Measurements from ENCODE around the gene ARHGAP20.

Gene ARHGAP20

DNA sequence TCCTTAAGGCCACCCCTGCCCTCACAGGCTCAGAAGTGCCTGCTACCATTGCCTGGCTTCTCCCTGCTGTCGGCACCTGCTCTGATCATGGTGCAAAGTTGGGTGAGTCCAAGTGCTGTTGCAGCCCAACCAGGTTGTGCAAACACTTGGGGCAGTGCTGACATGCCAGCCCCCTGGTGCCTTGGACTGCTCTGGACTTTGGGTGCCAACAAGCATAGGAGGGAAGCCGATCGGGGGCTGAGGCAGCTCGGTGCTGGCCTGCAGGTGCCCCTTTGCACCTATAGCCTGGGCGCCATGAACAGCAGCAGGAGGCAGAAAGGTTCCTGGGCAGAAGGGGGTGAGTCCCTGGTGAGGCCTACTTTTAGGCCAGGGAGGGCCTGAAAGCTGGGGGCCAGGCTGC, 113.0 kb downstream of the ARHGAP20 start:
- Histone ChIP-seq H3K4me3 (ENCODE audit: low read depth in 1 of 2, low read length in 1 of 2) (no peak overlapping the region), H3K4me1 (ENCODE audit: control insufficient read depth in 1 of 2, insufficient read depth in 1 of 2, low read depth in 1 of 2, low read length in 1 of 2) (no peaks in the 10 kb centered on the region), H3K27ac (no peak overlapping the region), H3K9me3 (peaks cover 7% of the 10 kb centered on the region), H3K36me3 (no peaks in the 10 kb centered on the region), H3K27me3 (no peaks in the 10 kb centered on the region)
- TF ChIP-seq, protein P1, sequence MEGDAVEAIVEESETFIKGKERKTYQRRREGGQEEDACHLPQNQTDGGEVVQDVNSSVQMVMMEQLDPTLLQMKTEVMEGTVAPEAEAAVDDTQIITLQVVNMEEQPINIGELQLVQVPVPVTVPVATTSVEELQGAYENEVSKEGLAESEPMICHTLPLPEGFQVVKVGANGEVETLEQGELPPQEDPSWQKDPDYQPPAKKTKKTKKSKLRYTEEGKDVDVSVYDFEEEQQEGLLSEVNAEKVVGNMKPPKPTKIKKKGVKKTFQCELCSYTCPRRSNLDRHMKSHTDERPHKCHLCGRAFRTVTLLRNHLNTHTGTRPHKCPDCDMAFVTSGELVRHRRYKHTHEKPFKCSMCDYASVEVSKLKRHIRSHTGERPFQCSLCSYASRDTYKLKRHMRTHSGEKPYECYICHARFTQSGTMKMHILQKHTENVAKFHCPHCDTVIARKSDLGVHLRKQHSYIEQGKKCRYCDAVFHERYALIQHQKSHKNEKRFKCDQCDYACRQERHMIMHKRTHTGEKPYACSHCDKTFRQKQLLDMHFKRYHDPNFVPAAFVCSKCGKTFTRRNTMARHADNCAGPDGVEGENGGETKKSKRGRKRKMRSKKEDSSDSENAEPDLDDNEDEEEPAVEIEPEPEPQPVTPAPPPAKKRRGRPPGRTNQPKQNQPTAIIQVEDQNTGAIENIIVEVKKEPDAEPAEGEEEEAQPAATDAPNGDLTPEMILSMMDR (IDR thresholded peaks at IDR 0.05), result no peak

DNA sequence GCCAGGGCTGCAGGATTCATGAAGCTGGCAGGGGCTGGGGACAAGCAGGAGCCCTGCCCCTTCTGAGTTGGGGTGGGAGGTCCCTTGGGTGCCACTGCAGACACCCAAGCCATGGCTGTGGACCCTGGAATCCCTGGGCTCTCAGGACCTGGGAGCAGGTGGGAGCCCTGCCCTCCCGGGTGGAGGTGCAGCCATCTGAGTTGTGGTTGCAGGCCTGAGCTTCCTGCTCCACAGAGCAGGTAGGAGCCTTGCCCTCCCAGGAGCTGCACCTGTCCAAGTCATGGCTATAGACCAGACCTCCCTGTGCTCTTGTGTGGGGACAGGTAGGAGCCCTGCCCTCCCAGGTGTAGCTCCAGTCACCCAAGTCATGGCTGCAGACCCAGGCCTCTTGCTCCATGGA, 113.5 kb downstream of the ARHGAP20 start:
- Histone ChIP-seq H3K27me3 (no peaks in the 10 kb centered on the region), H3K4me3 (ENCODE audit: low read depth in 1 of 2, low read length in 1 of 2) (no peak overlapping the region), H3K9me3 (peaks cover 7% of the 10 kb centered on the region), H3K4me1 (ENCODE audit: control insufficient read depth in 1 of 2, insufficient read depth in 1 of 2, low read depth in 1 of 2, low read length in 1 of 2) (no peaks in the 10 kb centered on the region), H3K36me3 (no peaks in the 10 kb centered on the region), H3K27ac (no peak overlapping the region)
- TF ChIP-seq, protein P1 (IDR thresholded peaks at IDR 0.05), result no peak

DNA sequence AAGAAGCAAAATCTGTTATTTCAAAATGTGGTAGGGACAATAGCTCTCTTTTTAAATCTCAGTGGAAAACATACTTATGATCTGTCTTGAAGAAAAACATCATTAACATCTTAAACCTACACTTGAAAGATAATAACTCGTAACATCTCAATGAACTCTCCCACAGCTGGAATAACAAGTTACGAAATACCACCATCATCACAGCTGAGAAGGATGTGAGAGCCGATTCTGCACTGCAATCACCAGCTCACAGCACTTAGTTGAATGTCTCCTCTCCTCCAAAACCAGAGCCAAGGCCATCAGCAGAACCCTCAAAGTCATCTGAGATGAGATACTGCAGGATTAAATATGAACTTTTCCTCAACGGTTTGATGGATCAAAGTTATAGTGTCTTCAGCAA, 124.3 kb downstream of the ARHGAP20 start:
- Histone ChIP-seq H3K4me1 (ENCODE audit: control insufficient read depth in 1 of 2, insufficient read depth in 1 of 2, low read depth in 1 of 2, low read length in 1 of 2) (no peaks in the 10 kb centered on the region), H3K4me3 (ENCODE audit: low read depth in 1 of 2, low read length in 1 of 2) (no peak overlapping the region), H3K9me3 (no peaks in the 10 kb centered on the region), H3K27ac (no peak overlapping the region), H3K36me3 (no peaks in the 10 kb centered on the region), H3K27me3 (no peaks in the 10 kb centered on the region)
- TF ChIP-seq, protein P1 (IDR thresholded peaks at IDR 0.05), result no peak

DNA sequence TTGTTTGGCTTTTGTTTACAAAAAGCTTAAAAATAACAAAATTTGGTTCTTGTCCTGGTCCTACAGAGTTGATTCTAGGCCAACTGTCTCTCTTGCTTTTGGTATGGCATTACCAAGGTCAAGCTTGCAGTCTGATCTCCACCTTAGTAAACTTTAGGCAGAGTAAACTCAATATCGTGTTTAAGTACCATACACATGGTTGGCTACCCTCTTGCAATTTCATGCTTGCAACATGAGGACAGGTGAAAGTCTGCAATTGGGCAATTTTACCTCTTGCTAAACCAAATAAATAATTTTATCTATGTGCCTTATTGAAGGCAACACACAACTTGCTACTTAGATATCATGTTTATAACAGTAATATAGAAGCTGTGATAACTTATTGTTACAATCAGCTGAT, 125.1 kb downstream of the ARHGAP20 start:
- Histone ChIP-seq H3K36me3 (no peaks in the 10 kb centered on the region), H3K4me1 (ENCODE audit: control insufficient read depth in 1 of 2, insufficient read depth in 1 of 2, low read depth in 1 of 2, low read length in 1 of 2) (no peaks in the 10 kb centered on the region), H3K9me3 (no peaks in the 10 kb centered on the region), H3K27ac (no peak overlapping the region), H3K27me3 (no peaks in the 10 kb centered on the region), H3K4me3 (ENCODE audit: low read depth in 1 of 2, low read length in 1 of 2) (no peak overlapping the region)
- TF ChIP-seq, protein P1 (IDR thresholded peaks at IDR 0.05), result no peak

DNA sequence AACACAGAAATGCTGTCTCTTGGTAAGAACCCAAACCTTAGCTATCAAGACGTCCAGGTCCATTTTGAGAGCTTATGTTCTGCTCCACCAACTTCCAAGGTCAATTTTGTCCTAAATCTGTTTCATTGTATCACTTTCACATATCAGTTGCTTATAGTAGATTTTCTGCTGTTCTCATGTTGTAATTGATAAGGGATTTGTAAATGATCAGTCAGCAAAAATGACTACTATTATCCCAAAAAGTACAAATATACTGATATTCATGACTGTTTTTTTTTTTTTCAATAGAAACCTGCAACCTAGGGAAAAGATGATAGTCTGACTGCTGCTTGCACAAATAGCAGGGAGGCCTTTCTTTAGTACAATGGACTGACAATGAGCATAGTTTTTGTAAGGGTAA, 128.1 kb downstream of the ARHGAP20 start:
- H3K27me3 ChIP-seq, result no peaks in the 10 kb centered on the region
- TF ChIP-seq, protein P1 (IDR thresholded peaks at IDR 0.05), result no peak

More for the DNA sequence above, 128.1 kb downstream of the ARHGAP20 start:
- no peak overlapping the region for H3K4me3 ChIP-seq (ENCODE audit: low read depth in 1 of 2, low read length in 1 of 2)
- no peak overlapping the region for H3K27ac ChIP-seq
- H3K4me1 ChIP-seq (ENCODE audit: control insufficient read depth in 1 of 2, insufficient read depth in 1 of 2, low read depth in 1 of 2, low read length in 1 of 2), result no peaks in the 10 kb centered on the region
- H3K9me3 ChIP-seq, result no peaks in the 10 kb centered on the region
- no peaks in the 10 kb centered on the region for H3K36me3 ChIP-seq

Measured in neutrophil (primary cell).